22Rv1 (cell line): ENCODE data around the gene FUT8.

ENCODE experiments used
- ZFX ChIP-seq: fragments of 450-650 bp; IDR thresholded peaks from 2 replicates; pipeline ENCODE4 v1.6.1; 2017; ENCODE audit warnings: antibody characterized with exemption, borderline replicate concordance
- TF ChIP-seq, protein P1 (sequence below): fragments of 450-650 bp; IDR thresholded peaks from 2 replicates; pipeline ENCODE4 v1.5.1; 2017; ENCODE audit warnings: mild to moderate bottlenecking

DNA sequence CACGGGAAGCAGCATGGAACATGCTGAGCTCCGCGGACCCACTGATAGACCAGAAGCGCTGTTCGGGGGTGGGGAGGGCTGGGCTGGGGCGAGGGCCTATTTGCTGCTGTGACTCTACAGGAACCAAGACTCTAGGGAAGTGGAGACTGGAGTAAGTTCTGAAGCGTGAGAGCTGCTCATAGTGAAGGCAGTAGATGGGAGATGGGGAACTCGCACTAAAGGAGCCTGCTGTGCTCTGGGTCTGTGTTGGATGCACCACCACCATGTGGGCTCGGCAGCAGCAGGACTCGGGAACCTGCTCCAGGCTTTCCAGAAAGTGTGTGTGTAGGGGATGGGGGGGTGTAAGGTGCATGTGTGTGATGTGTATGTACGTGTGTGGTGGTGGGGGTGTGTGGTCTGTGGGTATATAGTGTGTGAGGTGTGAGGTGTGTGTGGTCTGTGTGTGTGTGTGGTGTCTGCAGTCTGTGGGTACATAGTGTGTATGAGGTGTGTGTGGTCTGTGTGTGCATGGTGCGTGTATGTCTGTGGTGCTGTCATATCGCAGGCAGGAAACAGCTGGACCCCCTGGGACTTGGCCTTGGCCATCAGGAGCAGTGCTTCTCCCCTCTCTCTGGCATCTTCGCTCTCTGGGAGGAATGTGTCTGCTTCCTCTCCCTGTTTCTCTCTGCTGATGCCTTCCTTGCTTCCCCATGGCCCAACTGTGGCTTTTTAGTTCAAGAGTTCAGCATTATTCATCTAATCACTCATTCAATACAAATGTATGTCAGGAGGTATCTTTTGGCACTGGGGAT is 378.9 kb downstream of the FUT8 start:
- TF ChIP-seq, protein P1, sequence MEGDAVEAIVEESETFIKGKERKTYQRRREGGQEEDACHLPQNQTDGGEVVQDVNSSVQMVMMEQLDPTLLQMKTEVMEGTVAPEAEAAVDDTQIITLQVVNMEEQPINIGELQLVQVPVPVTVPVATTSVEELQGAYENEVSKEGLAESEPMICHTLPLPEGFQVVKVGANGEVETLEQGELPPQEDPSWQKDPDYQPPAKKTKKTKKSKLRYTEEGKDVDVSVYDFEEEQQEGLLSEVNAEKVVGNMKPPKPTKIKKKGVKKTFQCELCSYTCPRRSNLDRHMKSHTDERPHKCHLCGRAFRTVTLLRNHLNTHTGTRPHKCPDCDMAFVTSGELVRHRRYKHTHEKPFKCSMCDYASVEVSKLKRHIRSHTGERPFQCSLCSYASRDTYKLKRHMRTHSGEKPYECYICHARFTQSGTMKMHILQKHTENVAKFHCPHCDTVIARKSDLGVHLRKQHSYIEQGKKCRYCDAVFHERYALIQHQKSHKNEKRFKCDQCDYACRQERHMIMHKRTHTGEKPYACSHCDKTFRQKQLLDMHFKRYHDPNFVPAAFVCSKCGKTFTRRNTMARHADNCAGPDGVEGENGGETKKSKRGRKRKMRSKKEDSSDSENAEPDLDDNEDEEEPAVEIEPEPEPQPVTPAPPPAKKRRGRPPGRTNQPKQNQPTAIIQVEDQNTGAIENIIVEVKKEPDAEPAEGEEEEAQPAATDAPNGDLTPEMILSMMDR = no peak
- TF ChIP-seq ZFX = no peak
